NT2/D1 (cell line): Measurements from ENCODE around the gene PRKG1.

Experiments
- SUZ12 ChIP-seq: IDR thresholded peaks from 2 replicates; pipeline ENCODE4 v1.6.1; 2011; ENCODE audit not compliant: insufficient read length, insufficient read depth; ENCODE audit errors: extremely low read depth
- YY1 ChIP-seq: IDR thresholded peaks from 2 replicates; pipeline ENCODE4 v1.6.1; 2011; ENCODE audit not compliant: insufficient read length, insufficient read depth
- ZNF274 ChIP-seq: IDR thresholded peaks from 2 replicates; pipeline ENCODE4 v1.6.1; 2011; ENCODE audit warnings: mild to moderate bottlenecking, low read depth, low read length

GRCh38 chr10:51239006-51239405, 164.7 kb downstream of the PRKG1 start:
- TF ChIP-seq ZNF274 (no peak), YY1 (no peak), SUZ12 (no peak)
